GM19099 (cell line): ENCODE measurements around the gene NFATC1.

Source experiments
- POLR2A ChIP-seq: IDR thresholded peaks from 3 replicates; pipeline ENCODE4 v1.6.1; 2011; ENCODE audit warnings: low read depth; ENCODE audit not compliant: insufficient read length; ENCODE audit errors: extremely low read depth

NFATC1 gene

DNA sequence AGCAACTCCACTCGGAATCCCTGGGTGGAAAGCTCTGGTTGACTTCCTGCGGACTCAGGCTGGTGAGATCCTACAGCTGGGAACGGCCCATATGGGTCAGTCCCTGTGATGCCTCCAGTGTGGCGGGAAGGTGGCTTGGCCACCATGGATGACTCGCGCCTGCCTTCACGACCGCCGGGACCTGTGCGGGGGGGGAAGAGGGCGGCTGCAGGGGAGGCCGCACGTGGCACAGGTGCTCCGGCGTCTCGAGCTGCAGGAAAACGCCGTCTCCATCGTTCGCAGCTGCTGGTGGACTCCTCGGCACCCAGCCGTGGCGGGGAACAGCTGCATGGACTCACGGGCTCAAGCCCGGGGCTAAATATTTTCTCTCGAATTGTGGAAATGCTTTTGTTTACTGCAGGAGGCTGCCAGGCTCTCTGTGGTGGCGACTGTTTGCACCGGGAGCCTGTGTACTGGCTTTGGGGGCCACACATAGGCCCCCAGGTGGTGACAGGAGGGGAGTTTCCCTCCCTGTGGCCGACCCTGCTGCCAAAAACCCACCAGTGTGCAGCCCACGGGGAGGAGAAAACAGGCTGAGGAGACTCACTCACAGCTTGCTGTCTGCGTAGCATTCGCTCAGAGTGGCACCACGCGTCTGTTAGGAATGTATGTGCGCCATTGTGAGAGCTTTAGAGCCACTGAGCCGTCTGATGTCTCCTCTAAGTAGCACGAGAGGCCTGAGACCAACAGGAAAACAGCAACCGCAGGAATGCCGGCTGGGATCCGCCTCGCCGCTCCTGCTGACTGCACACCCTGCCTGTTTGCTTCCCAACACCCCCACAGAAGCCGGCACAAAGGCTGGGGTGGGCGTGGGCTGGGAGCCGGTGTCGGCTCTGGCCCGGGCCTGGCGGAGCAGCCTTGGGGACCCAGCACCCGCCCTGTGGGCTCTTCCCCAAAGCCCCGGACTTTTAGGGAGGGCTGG is 89.2 kb downstream of the NFATC1 start:
- TF ChIP-seq POLR2A, result no peak

DNA sequence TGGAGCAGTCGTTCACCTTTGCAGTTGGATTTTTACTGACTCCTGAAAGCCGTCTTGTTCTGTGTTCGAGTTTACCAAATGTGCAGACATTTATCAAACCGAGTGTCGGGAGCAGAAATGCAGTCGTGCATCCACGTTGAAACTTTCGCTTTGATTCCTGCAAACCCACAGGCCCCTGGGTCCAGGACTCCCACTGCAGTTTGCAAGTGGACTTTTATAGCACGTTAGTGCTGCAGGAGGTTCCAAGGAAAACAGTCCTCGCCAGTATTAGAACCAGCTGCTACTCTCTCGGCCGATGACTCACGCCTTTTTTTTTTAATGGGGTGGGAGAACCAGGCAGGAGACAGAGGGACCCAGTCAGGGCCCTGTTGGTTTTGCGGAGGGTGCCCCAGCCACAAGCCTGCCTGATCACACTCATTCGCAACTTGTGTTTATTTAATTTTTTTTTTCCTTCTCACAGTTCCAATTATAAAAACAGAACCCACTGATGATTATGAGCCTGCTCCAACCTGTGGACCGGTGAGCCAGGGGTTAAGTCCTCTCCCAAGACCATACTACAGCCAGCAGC is 90.1 kb downstream of the NFATC1 start:
- no peak for TF ChIP-seq POLR2A

DNA sequence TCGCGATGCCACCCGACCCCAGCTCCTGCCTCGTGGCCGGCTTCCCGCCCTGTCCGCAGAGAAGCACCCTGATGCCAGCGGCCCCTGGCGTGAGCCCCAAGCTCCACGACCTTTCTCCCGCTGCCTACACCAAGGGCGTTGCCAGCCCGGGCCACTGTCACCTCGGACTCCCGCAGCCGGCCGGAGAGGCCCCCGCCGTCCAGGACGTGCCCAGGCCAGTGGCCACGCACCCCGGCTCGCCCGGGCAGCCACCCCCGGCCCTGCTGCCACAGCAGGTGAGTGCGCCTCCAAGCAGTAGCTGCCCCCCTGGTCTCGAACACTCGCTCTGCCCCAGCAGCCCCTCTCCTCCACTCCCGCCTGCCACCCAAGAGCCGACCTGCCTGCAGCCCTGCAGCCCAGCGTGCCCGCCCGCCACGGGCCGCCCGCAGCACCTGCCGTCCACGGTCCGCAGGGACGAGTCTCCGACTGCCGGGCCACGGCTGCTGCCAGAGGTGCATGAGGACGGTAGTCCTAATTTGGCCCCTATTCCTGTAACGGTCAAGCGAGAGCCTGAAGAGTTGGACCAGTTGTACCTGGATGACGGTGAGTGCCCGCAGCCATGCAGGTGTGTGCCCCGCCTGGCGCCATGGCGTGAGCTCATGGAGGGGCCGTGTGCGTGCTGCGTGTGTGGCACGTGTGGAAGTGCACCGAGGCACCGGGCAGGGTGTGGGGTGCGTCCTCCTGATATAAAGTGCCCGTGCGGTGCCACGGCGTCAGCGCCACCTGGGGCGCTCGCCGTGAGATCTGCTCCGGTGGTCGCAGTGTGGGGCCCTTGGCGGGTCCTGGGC is 90.8 kb downstream of the NFATC1 start:
- TF ChIP-seq POLR2A, result no peak

DNA sequence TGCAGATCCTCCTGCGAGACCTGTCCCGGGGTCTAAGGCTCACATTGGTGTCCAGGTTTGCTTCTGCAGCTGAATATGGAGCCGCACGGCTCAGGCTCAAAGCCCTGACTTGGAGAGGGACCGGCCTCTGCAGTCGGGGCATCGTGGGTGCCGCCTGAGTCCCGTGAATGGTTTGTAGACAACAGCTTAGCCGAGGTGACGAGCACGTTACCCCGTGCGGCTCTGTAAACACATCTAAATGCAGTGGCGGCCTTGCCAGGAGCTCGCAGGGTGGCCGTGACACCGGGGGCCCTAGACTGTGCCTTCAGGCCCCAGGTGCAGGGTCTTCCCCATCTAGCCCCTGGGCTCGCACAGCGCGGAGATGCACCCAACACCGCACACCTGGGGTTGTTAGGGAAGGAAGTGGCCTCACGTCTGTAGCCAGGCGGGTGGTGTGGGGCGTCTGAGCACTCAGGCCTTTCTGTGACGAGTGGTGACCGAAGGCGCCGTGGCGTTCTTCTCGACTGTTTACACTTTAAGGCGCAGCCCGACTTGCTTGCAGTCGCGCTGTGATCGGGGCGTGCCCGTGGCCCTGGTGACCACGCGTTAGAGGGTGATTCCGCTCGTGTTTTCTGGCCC is 91.6 kb downstream of the NFATC1 start:
- TF ChIP-seq POLR2A, result no peak

DNA sequence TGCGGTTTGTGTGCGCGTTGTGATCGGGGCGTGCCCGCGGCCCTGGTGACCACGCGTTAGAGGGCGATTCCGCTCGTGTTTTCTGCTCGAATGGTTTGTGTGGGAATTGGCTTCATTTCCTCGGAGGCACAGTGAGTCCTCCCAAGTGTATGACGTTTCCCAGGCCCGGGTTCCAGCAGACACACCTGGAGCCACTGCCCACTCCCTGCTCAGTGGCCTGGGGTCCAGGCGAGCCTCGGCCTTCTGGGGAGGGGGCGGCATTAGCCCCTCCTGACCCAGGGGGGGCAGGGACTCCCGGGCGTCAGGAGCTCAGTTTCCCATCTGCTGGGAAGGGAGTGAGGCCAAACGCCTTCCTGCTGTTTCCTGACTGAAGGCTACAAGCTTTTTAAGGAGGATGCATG is 92.1 kb downstream of the NFATC1 start:
- no peak for TF ChIP-seq POLR2A

DNA sequence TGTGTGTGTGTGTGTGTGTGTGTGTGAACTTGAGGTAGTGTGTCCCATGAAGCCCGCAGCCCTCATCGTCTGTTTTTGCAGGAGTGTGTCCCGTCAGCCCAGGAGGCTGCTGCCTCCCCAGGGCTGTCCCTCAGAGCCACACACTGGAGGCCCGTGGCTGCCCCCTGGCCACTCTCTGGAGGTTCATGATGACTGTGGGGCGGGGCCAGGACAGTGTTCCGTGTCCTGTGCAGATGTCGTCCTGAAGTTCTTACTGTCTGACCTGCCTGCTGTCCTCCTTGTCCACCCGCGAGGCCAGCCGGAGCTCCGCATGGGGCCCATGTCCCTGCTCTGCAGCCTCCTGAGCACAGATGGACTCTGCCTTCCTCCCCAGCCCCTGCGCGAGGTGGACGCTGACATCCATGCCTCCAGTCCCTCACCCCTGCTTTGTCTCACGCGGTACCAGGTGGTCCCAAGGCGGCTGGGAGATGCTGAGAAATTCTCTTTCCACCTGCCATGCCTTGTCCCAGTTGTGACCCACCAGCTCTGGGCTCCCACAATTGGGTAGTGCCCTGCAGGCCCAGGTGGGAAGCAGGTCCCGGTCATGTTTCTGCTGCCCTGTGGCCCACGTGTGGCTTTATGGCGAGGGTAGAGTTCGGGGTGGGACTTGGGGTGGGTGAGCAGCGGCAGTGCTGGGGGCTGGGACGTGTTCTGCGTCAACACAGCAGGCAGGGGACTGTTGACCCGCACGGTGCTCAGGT is 92.8 kb downstream of the NFATC1 start:
- no peak for TF ChIP-seq POLR2A

DNA sequence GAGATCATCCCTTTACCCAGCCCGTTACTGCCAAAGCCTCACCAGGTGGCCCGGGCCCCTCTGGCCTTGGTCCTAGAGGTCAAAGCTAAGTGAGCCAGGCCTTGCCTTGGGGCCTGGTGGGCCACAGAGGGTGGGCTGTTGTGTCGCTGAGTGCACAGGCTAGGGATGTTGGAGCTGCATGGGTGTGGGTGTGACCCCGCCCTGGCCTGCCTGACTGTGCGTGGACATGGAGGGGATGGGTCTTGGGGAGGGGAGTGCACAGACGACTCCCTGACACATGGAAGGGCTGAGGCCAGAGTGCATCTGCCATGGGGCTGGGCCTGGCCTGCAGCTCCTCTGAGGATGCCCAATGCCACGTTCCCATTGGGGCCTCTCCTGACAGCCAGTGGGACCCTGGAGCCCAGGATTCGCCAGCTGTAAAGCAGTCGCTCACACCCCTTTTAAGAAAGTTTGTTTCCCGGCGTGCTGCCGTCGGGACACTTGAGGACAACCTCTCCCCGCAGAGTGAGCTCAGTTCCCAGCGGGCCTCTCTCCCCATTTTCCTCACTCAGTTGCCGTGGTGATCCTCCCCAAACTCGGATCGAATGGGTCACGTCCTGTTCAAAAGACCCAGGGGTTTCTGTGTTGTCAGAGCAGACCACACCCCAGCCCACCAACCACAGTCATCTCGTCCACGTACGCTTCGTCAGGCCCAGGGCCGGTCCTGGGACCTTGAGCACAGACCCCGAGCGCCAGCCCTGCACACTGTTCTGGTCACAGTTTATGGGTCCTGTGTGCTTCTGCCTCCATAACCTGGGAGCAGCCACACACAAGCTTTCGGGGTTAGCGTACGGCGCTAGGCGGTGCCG is 93.5 kb downstream of the NFATC1 start:
- no peak for TF ChIP-seq POLR2A

DNA sequence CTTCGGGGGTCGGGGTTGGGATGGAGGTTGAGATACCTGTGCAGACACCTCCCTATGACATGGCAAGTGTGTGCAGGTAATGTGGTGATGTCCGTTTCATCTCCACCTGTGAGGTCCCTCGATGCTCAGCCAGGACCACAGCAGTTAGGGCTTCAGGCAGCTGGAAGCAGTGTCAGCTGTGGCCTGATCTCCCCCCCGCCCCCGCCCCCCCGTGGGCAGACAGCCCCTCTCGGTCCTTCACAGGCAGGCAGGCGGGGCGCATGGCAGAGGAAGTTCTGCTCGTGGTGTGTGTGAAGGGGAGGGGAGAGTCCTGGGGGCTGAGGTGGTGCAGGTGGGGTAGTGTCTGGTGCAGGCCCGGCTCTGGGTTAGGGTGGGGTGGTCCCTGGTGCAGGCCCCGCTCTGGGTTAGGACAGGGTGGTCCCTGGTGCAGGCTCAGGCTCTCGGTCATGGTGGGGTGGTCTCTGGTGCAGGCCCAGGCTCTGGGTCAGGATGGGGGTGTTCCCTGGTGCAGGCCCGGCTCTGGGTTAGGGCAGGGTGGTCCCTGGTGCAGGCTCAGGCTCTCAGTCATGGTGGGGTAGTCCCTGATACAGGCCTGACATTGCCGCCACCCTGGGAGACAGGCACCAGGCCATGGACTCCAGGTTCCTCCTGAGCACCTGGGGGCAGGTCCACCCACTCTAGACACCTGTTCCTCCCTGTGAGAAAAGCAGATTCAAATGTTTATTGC is 94.3 kb downstream of the NFATC1 start:
- TF ChIP-seq POLR2A, result no peak

DNA sequence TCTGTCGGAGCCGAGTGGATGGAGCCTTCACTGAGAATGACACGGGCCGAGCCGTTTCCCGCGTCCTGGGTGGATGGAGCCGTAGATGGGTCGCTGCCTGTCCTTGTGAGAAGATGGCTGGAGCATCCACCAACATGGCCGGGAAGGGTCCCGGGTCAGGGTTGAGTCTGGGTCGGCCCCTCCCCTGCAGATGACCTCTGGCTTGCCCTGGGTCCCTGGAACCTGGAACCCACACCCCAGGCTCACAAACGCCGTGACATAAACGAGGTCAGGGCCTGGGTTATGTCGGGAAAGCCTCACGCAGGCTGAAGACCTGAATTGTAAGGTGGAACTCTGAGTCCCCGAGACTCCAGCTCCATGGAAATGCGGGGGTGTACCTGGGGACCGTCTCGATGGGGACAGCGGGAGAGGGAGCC is 94.9 kb downstream of the NFATC1 start:
- TF ChIP-seq POLR2A, result no peak

DNA sequence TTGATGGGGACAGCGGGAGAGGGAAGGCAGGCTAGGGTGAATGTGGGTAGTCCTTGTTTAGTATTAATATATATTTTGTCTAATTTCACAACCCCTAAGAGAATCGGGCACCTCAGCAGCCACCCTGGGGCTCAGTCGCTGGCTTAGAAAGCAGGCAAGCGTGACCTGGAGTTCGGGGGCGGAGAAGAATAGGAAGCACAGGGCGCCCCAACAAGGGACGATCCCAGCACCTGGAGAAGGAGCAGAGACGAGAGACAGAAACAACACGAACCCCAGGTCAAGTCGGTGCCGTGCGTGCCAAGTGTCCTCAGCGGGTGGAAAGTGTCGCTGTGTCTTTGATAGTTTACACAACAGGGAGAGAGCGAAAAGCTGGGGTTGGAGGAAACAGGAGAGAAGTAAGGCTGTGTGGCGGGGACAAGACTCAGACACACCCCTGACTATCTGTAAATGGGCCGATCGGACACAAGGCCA is 95.4 kb downstream of the NFATC1 start:
- no peak for TF ChIP-seq POLR2A

DNA sequence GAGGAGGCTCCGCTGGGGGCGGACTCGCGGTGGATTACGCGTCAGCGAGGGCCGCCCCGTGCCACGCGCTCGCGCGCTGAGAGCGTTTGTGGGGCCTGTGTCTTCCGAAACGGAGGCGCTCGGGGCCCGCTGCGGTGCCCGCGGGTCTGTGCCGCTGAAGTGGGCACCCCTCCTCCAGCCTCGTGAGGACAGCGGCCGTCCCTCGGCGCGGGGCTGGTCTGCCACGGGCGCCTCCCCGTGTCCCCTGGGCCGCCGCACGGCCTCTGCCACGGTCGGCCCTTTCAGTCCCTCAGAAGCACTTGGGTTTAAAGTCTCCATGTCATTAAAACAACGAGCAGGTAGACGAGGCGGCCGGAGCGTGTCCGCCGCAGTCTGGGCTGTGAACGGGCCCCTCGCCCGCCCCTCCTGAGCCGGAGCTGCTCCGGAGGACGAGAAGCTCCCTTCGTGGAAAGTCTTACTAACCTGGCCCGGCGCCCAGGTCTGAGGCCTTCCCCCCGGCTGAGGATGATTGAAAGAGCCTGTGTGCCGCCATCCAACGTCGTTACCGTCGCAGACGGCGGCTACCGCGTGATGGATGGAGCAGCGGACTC is 97.6 kb downstream of the NFATC1 start:
- no peak for TF ChIP-seq POLR2A

DNA sequence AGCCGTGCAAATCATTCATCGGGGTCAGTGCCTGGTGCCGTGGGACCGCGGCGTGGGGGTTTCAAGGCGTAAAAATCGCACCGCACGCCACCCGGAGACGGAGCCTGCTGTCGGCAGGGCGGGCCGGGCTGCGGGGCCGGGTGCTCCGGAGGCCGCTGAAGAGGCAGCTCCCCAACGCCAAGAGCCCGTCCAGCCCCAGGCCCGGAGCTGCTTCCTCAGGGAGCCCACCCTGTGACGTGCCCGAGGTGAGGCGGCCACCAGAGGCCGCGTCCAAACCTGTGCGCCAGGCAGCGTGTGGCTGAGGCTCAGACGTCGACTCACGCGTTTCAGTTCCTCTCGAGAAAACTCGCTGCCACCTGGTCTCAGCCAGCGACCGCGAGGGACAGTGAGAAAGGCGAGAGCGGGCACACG is 98.1 kb downstream of the NFATC1 start:
- no peak for TF ChIP-seq POLR2A

DNA sequence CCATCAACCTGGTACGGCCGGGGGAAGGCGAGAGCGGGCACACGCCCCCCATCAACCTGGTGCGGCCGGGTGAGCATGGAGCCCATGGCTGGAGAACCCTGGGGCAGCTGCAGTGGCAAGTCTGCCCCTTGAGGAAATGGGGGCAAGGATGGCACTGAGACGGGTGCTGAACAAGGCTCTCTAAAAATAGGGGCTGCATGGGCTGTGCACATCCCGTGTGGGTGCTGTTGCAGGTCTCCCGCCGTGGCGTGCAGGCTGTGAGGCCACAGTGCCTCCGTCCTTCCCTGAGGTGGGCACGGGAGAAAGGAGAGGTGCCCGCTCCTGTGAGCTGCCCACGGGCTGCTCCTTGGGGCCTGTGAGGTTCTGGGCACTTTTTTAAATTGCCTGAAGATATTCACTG is 99.2 kb downstream of the NFATC1 start:
- TF ChIP-seq POLR2A, result no peak

DNA sequence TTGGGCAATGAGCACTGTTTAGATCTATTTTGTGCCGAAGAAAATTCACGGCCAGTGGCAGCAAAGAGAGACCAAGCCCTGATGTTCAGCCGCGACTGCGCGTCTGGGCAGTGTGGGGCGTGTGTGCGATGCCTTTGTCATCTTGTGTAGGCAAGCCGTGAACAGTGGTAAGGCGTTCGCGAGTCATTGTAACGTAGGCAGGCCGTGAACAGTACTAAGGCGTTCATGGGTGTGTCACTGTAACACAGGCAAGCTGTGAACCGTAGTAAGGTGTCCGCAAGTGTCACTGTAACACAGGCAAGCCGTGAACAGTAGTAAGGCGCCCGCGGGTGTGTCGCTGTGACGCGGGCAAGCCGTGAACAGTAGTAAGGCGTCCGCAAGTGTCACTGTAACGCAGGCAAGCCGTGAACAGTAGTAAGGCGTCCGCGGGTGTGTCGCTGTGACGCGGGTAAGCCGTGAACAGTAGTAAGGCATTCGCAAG is 99.9 kb downstream of the NFATC1 start:
- no peak for TF ChIP-seq POLR2A
